ENCODE measurements around the gene DNAJC12.

Gene DNAJC12

GRCh38 chr10:67827811-67828210 lies 10.2 kb downstream of the DNAJC12 start (continued):
- no peak for TF ChIP-seq POU6F1 (CRISPR knock-in tag; IDR thresholded peaks at IDR 0.05; ENCODE audit: borderline replicate concordance, low read depth)

GRCh38 chr10:67819768-67820204 lies 18.2 kb downstream of the DNAJC12 start:
- no peak for TF ChIP-seq RARB (CRISPR knock-in tag; IDR thresholded peaks at IDR 0.05)
- no peak for ATAC-seq

GRCh38 chr10:67818323-67818722 lies 19.7 kb downstream of the DNAJC12 start:
- ATAC-seq: peak; percentile 58
- no peak for TF ChIP-seq ZNF565 (CRISPR knock-in tag; conservative IDR thresholded peaks at IDR 0.05; ENCODE audit: low read depth)
- no peak for TF ChIP-seq PATZ1 (CRISPR knock-in tag; IDR thresholded peaks at IDR 0.05; ENCODE audit: borderline replicate concordance)
- no peak for TF ChIP-seq ISL1 (CRISPR knock-in tag; IDR thresholded peaks at IDR 0.05)

- TF ChIP-seq ZNF8 (CRISPR knock-in tag; IDR thresholded peaks at IDR 0.05) (no peak), TCF4 (CRISPR knock-in tag; IDR thresholded peaks at IDR 0.05; ENCODE audit: borderline replicate concordance) (no peak)
Measured at GRCh38 chr10:67816719-67817118, 21.3 kb downstream of the DNAJC12 start.

GRCh38 chr10:67815571-67816059 lies 22.4 kb downstream of the DNAJC12 start:
- ATAC-seq: peak; percentile 69
- TF ChIP-seq PPARA (CRISPR knock-in tag; IDR thresholded peaks at IDR 0.05; ENCODE audit: borderline replicate concordance) (no peak), ZNF70 (CRISPR knock-in tag; IDR thresholded peaks at IDR 0.05) (no peak), ISL1 (CRISPR knock-in tag; IDR thresholded peaks at IDR 0.05) (peak; percentile 73), TCF4 (CRISPR knock-in tag; IDR thresholded peaks at IDR 0.05; ENCODE audit: borderline replicate concordance) (no peak), CSRNP3 (CRISPR knock-in tag; IDR thresholded peaks at IDR 0.05) (no peak), RARB (CRISPR knock-in tag; IDR thresholded peaks at IDR 0.05) (no peak), ARNTL (CRISPR knock-in tag; IDR thresholded peaks at IDR 0.05; ENCODE audit: borderline replicate concordance, low read depth) (no peak), TOX (CRISPR knock-in tag; IDR thresholded peaks at IDR 0.05; ENCODE audit: borderline replicate concordance) (no peak), TSHZ2 (CRISPR knock-in tag; IDR thresholded peaks at IDR 0.05) (no peak), CREB5 (CRISPR knock-in tag; IDR thresholded peaks at IDR 0.05; ENCODE audit: low read depth) (peak; percentile 73), ZFP3 (CRISPR knock-in tag; IDR thresholded peaks at IDR 0.05) (peak; percentile 73; the same call in 1 of the 2 replicates), BACH2 (CRISPR knock-in tag; IDR thresholded peaks at IDR 0.05; ENCODE audit: borderline replicate concordance) (no peak), SNAI2 (CRISPR knock-in tag; IDR thresholded peaks at IDR 0.05) (peak; percentile 53; the same call in 1 of the 2 replicates), PATZ1 (CRISPR knock-in tag; IDR thresholded peaks at IDR 0.05; ENCODE audit: borderline replicate concordance) (no peak), ESRRG (CRISPR knock-in tag; IDR thresholded peaks at IDR 0.05) (no peak), ZC3H10 (CRISPR knock-in tag; IDR thresholded peaks at IDR 0.05) (peak; percentile 83), ZFP30 (CRISPR knock-in tag; IDR thresholded peaks at IDR 0.05) (no peak), CSDC2 (CRISPR knock-in tag; IDR thresholded peaks at IDR 0.05) (no peak), OSR1 (CRISPR knock-in tag; IDR thresholded peaks at IDR 0.05) (no peak), ZNF565 (CRISPR knock-in tag; conservative IDR thresholded peaks at IDR 0.05; ENCODE audit: low read depth) (no peak), GLIS3 (CRISPR knock-in tag; IDR thresholded peaks at IDR 0.05) (no peak), ZNF8 (CRISPR knock-in tag; IDR thresholded peaks at IDR 0.05) (no peak)

More at GRCh38 chr10:67816719-67817118, 21.3 kb downstream of the DNAJC12 start:
- ATAC-seq: no peak

Measured in SK-N-SH treated with all-trans-retinoic acid at 6 μM for 48 hours (cell line).